Loucy (cell line): ENCODE data around the gene MTMR2.

Source experiments
- H2AFZ ChIP-seq: fragments of 200-600 bp; sonication (generic); 2 replicates; pipeline ENCODE4 v1.6.0; 2016; ENCODE audit warnings: antibody characterized with exemption, mild to moderate bottlenecking, low read length, moderate library complexity
- H3F3A ChIP-seq: fragments of 200-600 bp; 2 replicates; pipeline ENCODE4 v1.6.0; 2016; ENCODE audit warnings: antibody characterized with exemption, low read depth, mild to moderate bottlenecking
- H3K27me3 ChIP-seq: fragments of 200-600 bp; sonication (generic); 2 replicates; pipeline ENCODE4 v1.6.1; 2014; ENCODE audit warnings: low read length, mild to moderate bottlenecking; ENCODE audit not compliant: insufficient read depth, poor library complexity, severe bottlenecking
- H3K36me3 ChIP-seq: fragments of 200-600 bp; sonication (generic); 2 replicates; pipeline ENCODE4 v1.6.1; 2016; ENCODE audit warnings: low read length; ENCODE audit not compliant: insufficient read depth
- H3K4me1 ChIP-seq: fragments of 200-600 bp; sonication (generic); 2 replicates; pipeline ENCODE4 v1.5.1; 2014; ENCODE audit warnings: low read length, mild to moderate bottlenecking; ENCODE audit not compliant: insufficient read depth, poor library complexity, severe bottlenecking
- H3K4me2 ChIP-seq: fragments of 200-600 bp; sonication (generic); 2 replicates; pipeline ENCODE4 v1.6.0; 2014; ENCODE audit warnings: antibody characterized with exemption, low read length, low read depth, mild to moderate bottlenecking; ENCODE audit not compliant: poor library complexity, severe bottlenecking
- H3K4me3 ChIP-seq: fragments of 200-600 bp; sonication (generic); 2 replicates; pipeline ENCODE4 v1.5.1; 2014; ENCODE audit warnings: low read length, mild to moderate bottlenecking, mixed read lengths; ENCODE audit not compliant: poor library complexity, severe bottlenecking
- H3K79me2 ChIP-seq: fragments of 200-600 bp; sonication (generic); 2 replicates; pipeline ENCODE4 v1.6.1; 2014; ENCODE audit warnings: low read length; ENCODE audit not compliant: insufficient read depth
- H3K9ac ChIP-seq: fragments of 200-600 bp; sonication (generic); 2 replicates; pipeline ENCODE4 v1.6.0; 2014; ENCODE audit warnings: mild to moderate bottlenecking, low read depth, low read length, moderate library complexity; ENCODE audit not compliant: poor library complexity, severe bottlenecking
- H3K9me2 ChIP-seq: fragments of 200-600 bp; sonication (generic); replicated peaks from 2 replicates; pipeline ENCODE4 v1.6.1; 2016; ENCODE audit warnings: low read depth, low read length, mixed read lengths
- H3K9me3 ChIP-seq: fragments of 200-600 bp; sonication (generic); 2 replicates; pipeline ENCODE4 v1.6.1; 2014; ENCODE audit warnings: mild to moderate bottlenecking, antibody characterized with exemption, low read length, low read depth; ENCODE audit not compliant: insufficient read depth
- H4K20me1 ChIP-seq: fragments of 200-600 bp; sonication (generic); 2 replicates; pipeline ENCODE4 v1.6.0; 2014; ENCODE audit warnings: antibody characterized with exemption, low read length, mild to moderate bottlenecking; ENCODE audit not compliant: insufficient read depth, poor library complexity, severe bottlenecking
- CTCF ChIP-seq: fragments of 200-600 bp; sonication (generic); conservative IDR thresholded peaks from 2 replicates; pipeline ENCODE4 v1.5.1; 2014; ENCODE audit warnings: mild to moderate bottlenecking, antibody characterized with exemption, low read length
- EZH2phosphoT487 ChIP-seq: fragments of 200-600 bp; IDR thresholded peaks from 2 replicates; pipeline ENCODE4 v1.6.1; 2018; ENCODE audit warnings: antibody characterized with exemption, mild to moderate bottlenecking, moderate library complexity, borderline replicate concordance

Gene MTMR2

DNA sequence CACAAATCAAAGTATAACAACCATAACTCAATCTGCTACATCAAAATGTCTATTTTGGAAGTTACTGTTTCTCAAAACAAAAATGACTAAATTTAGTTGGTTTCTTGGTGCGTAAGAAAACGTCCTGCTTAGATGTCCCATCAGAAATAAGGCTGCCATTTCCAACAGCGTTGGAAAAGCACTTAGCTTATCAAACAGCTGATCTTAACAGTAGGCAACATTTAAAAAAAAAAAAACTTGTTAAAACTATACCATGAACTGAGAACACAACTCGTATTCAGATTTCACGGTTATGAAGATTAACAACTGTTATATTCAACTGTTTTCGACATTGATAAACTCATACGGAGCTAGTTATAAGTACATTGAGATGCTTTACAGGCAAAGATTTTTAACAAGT is 131.2 kb downstream of the MTMR2 start:
- Histone ChIP-seq H3K9me3 (no peaks in the 10 kb centered on the region), H3K4me2 (peak overlapping the region; percentile 97), H3F3A (peaks cover 3% of the 10 kb centered on the region), H3K36me3 (0 out of 2 replicates have a peak, but pooled peaks cover under 1% of the 10 kb centered on the region), H3K9me2 (no peaks in the 10 kb centered on the region), H3K27me3 (no peaks in the 10 kb centered on the region), H4K20me1 (peaks cover 82% of the 10 kb centered on the region), H3K9ac (peak overlapping the region; percentile 95), H2AFZ (no peak overlapping the region), H3K79me2 (peaks cover 89% of the 10 kb centered on the region), H3K4me1 (peaks cover 70% of the 10 kb centered on the region), H3K4me3 (peak overlapping the region; percentile 89)
- TF ChIP-seq CTCF (no peak), EZH2phosphoT487 (no peak)

DNA sequence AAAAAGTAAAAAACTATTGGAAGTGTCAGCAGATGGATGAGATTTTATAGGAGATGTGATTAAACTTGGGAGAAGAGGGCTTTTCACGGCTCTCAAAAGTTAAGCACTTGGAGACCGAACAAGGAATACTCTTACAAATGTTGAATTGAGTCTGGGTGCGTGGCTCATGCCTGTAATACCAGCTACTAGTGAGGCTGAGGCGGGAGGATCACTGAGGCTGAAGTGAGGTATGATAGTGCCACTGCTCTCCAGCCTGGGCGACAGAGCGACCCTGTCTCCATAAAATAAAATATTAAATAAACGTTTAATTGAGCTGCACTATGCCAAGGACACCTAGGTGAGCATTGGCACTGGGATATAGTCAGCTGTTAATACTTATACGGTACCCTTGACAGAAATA is 131.7 kb downstream of the MTMR2 start:
- H4K20me1 ChIP-seq, result peaks cover 82% of the 10 kb centered on the region
- H3K9me2 ChIP-seq, result no peaks in the 10 kb centered on the region
- H3K27me3 ChIP-seq, result no peaks in the 10 kb centered on the region
- peak overlapping the region; percentile 97 for H3K4me2 ChIP-seq
- peaks cover 89% of the 10 kb centered on the region for H3K79me2 ChIP-seq
- no peaks in the 10 kb centered on the region for H3K9me3 ChIP-seq
- peak overlapping the region; percentile 89 for H3K4me3 ChIP-seq
- TF ChIP-seq CTCF (no peak), EZH2phosphoT487 (no peak)
- H3K36me3 ChIP-seq, result 0 out of 2 replicates have a peak, but pooled peaks cover 4% of the 10 kb centered on the region
- peak overlapping the region; percentile 95 for H3K9ac ChIP-seq
- H3K4me1 ChIP-seq, result peaks cover 69% of the 10 kb centered on the region
- no peak overlapping the region for H2AFZ ChIP-seq
- H3F3A ChIP-seq, result peaks cover 3% of the 10 kb centered on the region

- H3K27me3 ChIP-seq, result no peaks in the 10 kb centered on the region
- peak overlapping the region; percentile 95 for H3K9ac ChIP-seq
- H3F3A ChIP-seq, result peaks cover 3% of the 10 kb centered on the region
- H3K79me2 ChIP-seq, result peaks cover 89% of the 10 kb centered on the region
- H3K4me2 ChIP-seq, result peak overlapping the region; percentile 97
- TF ChIP-seq CTCF (no peak), EZH2phosphoT487 (no peak)
- peaks cover 79% of the 10 kb centered on the region for H4K20me1 ChIP-seq
- peak overlapping the region; percentile 89 for H3K4me3 ChIP-seq
- no peak overlapping the region for H2AFZ ChIP-seq
- no peaks in the 10 kb centered on the region for H3K9me3 ChIP-seq
- peaks cover 70% of the 10 kb centered on the region for H3K4me1 ChIP-seq
- H3K9me2 ChIP-seq, result no peaks in the 10 kb centered on the region
- 0 out of 2 replicates have a peak, but pooled peaks cover 4% of the 10 kb centered on the region for H3K36me3 ChIP-seq
Measured at GRCh38 chr11:95791709-95792033, 132.2 kb downstream of the MTMR2 start.
